ENCODE data around the gene KCNA2.

- TF ChIP-seq EZH2 (IDR thresholded peaks at IDR 0.05; ENCODE audit: low read length) (no peak), CTCF (optimal IDR thresholded peaks at IDR 0.05 in 1 of 3, IDR thresholded peaks at IDR 0.05 in 1 of 3, conservative IDR thresholded peaks at IDR 0.05 in 1 of 3; ENCODE audit: extremely low read depth in 1 of 3, insufficient read depth in 2 of 3, low read length in 3 of 3) (no peak)
These were observed 1.5 kb downstream of the KCNA2 start for GRCh38 chr1:110604586-110605148.

Measured in keratinocyte (primary cell).